AG09319 (cell line): ENCODE data around the gene CD74.

ENCODE experiments used
- DNase-seq: peaks from one replicate; pipeline ENCODE4 v3.0.0-alpha.2; 2010; ENCODE audit warnings: low read depth; ENCODE audit errors: extremely low read depth
- TF ChIP-seq, protein P1 (sequence below): IDR thresholded peaks from 2 replicates; pipeline ENCODE4 v1.5.1; 2011; ENCODE audit warnings: low read depth, mild to moderate bottlenecking, inconsistent platforms, low read length, moderate library complexity

CD74 gene

DNA sequence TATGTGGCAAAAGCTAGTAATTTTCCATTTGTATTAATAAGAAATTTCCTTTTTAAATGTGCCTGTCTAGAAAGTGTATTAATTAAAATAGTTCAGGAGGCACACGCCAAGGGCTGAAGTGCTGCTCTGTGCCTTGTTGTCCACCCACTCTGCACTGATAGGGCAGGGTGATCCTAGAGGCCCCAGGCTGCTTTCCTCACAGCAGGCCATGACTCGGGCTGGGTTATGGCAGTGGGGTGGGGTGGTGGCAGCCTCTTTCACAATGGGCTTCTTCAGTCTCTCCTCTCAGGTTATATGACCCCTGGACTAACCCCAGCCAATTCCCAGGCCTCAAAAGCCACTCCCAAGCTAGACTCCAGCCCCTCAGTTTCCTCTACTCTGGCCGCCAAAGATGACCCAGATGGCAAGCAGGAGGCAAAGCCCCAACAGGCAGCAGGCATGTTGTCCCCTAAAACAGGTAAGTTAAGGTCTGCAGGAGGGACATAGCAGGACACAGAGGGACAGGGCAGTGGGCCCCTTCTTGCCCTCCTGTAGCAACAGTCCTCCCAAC lies 19.5 kb downstream of the CD74 start:
- no peak for DNase-seq
- TF ChIP-seq, protein P1, sequence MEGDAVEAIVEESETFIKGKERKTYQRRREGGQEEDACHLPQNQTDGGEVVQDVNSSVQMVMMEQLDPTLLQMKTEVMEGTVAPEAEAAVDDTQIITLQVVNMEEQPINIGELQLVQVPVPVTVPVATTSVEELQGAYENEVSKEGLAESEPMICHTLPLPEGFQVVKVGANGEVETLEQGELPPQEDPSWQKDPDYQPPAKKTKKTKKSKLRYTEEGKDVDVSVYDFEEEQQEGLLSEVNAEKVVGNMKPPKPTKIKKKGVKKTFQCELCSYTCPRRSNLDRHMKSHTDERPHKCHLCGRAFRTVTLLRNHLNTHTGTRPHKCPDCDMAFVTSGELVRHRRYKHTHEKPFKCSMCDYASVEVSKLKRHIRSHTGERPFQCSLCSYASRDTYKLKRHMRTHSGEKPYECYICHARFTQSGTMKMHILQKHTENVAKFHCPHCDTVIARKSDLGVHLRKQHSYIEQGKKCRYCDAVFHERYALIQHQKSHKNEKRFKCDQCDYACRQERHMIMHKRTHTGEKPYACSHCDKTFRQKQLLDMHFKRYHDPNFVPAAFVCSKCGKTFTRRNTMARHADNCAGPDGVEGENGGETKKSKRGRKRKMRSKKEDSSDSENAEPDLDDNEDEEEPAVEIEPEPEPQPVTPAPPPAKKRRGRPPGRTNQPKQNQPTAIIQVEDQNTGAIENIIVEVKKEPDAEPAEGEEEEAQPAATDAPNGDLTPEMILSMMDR, result no peak

DNA sequence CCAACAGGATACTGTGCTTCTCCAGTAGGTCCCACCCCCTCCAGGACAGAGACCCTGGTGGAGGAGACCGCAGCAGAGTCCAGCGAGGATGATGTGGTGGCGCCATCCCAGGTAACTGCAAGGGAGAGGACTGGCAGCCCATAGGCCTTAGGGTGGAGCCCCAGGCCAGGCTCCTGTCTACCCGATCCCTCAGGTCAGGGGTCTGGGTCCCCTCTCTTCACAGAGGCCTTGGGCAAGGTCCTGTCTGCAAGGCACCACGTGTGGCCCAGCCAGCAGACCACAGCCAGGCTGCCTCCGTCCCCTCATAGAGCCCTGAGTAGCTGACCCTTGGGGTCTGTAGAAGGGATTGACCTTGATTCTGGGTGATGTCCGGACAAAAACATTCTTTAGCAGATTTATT lies 20.0 kb downstream of the CD74 start:
- DNase-seq, result no peak
- TF ChIP-seq, protein P1, result no peak

DNA sequence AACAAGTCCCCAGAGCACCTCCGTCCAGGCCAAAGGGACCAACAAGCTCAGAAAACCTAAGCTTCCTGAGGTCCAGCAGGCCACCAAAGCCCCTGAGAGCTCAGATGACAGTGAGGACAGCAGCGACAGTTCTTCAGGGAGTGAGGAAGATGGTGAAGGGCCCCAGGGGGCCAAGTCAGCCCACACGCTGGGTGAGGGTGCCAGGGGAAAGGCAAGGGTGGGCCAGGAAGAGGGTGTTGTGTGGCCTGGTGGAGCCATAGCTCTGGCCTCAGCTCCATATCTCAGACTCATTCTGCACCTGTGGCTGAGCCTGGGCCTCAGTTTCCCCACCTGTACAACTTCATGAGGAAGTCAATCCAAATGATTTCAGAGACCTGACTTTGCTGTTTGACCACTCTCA lies 20.7 kb downstream of the CD74 start:
- DNase-seq, result no peak
- TF ChIP-seq, protein P1, result no peak

DNA sequence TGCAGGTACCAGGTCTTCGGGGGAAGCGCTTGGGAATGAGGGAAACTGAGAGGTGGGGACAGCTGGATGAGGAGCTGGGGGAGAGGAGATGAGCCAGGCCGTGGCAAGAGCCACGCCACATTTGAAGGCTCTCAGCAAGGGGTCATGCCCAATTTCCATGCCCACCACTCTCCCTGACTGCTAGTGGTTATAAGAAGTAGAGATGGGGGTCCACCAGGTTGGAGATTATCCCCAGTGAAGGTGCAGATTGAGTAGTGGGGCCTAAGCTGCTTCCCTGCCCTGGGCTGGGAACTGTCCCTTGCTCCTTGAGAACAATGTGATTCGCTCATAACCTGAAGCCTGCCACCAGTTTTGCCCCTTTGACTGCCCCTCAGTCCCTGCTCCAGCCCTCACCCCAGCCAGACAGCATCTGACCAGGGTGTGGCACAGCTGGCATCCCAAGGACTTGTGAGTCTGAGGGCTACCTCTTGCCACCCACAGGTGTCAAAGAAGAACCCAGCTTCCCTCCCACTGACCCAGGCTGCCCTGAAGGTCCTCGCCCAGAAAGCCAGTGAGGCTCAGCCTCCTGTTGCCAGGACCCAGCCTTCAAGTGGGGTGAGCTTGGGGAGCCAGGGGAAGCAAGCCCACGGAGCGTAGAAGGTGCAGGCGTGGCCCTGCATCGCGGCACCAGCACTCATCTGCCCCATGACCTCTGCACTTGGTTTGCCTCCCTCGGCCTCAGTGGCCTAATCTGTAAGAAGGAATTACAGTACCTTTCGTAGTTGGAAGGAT lies 21.5 kb downstream of the CD74 start:
- TF ChIP-seq, protein P1, result no peak

DNA sequence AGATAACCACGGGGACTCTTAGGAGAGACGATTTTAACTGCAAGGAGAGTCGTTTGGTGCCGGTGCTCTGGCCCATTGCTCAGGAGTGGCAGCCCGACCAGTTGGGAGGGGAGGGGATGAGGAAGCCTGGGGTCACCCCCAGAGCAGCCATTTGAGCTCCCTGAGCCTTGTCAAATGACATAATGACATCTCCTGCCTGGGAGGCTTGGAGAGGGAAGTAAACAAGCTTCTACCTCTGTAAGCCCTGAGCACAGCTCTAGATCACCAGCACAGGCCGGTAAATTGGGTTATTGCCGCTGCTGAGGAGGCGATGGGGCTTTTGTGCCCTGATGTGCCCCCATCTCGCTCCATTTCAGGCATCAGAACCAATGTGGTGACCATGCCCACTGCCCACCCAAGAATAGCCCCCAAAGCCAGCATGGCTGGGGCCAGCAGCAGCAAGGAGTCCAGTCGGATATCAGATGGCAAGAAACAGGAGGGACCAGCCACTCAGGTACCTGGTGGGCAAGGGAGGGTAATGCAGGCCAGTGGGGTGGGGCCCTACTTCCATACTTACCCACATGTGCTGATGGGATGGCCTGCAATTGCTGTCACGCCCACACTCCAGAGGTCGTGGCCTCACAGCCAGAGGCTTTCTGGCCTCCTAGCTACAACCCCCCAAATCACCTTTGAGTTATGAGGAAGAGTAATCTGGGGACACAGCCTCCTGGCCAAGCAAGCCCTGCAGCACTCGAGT lies 23.0 kb downstream of the CD74 start:
- no peak for DNase-seq
- TF ChIP-seq, protein P1, result no peak

More for the DNA sequence above, 21.5 kb downstream of the CD74 start:
- DNase-seq, result no peak

DNA sequence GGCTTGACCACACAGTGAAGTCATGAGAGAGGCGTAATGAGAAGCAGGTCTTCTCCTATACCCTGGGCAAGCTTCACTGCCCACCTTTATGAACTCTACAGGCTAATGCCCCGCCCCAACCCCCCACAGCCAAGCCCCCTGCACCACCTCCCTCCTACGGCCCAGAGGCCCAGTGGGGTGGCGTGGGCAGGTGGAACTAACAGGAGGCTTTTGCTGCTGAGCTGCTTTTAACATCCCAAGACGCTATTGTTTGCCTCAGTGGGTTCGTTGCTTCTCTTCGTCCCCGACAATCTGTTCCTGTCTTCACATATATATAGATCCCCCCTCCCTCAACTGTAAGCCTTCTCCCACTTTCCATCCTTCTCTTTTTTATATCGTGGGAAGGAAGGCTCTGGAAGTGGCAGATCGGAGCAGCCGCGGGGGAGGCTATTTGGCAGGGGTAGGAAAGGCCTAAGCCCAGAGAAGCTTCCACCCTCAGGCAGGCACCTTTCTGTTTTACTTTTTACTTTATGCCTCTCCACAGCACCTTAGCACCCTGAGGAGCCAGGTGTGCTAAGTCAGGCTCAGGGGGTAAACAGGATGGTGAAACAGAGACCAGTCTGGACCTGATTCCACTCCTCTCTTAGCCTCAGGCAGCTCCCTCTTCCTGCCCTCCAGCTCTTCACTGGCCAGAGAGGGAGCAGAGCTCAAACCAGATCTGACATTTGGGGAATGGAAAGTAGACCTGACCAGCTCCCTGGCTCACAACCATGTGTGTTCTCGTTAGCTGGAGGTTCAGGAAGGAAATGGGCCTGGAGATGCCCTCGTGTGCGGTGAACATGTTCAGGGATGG lies 26.5 kb downstream of the CD74 start:
- no peak for DNase-seq
- TF ChIP-seq, protein P1, result no peak

DNA sequence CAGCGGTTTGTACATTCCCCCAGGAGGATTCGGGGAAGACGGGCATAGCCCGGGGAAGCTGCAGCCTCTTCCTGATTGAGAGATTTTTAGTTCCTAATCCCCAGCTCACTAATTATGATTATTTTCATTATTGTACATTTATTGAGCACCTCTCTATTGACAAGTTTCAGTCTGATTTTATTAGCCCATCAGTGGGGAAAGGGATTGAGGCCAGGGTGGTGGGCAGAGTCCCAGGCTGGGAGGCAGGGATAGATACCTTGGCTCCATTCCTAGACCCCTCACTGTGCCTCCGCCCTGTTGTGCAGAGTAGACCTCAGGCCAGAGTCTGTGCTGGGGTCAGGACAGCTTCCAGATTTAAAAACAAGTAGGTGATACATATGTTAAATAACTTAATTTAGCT lies 28.0 kb downstream of the CD74 start:
- no peak for DNase-seq
- TF ChIP-seq, protein P1, result no peak
